ENCODE results near the gene AP3B1.

- TF ChIP-seq CTCF (IDR thresholded peaks at IDR 0.05) (no peak), POLR2A (IDR thresholded peaks at IDR 0.05) (no peak)
Observed at GRCh38 chr5:78000191-78000590, 294.3 kb downstream of the AP3B1 start.
